Measurements from ENCODE around the gene PPP1R7.
"Not testable (repeated sequence)": the region's sequence is repeated elsewhere in the genome, so short reads cannot be mapped to it uniquely, and the experiment has no call there.

PPP1R7 gene, protein sequence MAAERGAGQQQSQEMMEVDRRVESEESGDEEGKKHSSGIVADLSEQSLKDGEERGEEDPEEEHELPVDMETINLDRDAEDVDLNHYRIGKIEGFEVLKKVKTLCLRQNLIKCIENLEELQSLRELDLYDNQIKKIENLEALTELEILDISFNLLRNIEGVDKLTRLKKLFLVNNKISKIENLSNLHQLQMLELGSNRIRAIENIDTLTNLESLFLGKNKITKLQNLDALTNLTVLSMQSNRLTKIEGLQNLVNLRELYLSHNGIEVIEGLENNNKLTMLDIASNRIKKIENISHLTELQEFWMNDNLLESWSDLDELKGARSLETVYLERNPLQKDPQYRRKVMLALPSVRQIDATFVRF

DNA sequence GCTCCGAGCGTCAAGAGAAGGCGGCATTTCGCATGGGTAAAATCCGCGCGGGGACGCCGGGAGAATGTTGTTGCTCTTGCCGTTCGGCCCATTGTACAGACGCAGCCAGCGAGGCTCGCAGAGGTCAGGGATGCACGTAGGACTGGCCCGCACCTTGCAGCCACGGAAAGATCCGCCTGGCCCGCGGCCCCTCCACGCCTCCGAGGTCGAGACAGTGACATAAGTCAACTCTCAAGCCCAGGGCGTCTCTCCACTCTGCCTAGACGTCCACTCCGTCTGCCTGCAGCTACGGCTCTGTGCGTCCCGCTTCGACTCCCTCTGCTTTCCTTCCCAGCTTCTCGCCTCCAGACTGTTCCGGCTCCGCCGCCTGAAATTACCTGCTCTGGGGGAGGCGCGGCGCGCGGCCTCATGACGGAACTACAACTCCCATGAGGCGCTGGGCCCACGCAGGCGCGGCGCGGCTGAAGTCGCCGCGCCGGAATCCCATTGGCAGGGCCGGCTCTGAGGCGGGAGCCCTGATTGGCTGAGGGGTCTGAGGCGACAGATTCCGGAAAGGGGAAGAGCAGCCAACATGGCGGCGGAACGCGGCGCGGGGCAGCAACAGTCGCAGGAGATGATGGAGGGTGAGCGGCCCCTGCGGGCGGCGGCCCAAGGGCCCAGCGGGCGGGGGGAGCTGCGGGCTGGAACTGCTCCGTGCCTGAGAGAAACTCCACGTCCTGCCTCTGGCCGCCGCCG lies at the start of gene PPP1R7:
Gene PPP1R7 (plus strand): TSS at position 543 of the 735 bp plus-strand sequence. CDS start 29 bp downstream, at position 572.
- in situ Hi-C loops (cut with MboI; ENCODE audit: low sequenced_read_pairs), result no loop called here

DNA sequence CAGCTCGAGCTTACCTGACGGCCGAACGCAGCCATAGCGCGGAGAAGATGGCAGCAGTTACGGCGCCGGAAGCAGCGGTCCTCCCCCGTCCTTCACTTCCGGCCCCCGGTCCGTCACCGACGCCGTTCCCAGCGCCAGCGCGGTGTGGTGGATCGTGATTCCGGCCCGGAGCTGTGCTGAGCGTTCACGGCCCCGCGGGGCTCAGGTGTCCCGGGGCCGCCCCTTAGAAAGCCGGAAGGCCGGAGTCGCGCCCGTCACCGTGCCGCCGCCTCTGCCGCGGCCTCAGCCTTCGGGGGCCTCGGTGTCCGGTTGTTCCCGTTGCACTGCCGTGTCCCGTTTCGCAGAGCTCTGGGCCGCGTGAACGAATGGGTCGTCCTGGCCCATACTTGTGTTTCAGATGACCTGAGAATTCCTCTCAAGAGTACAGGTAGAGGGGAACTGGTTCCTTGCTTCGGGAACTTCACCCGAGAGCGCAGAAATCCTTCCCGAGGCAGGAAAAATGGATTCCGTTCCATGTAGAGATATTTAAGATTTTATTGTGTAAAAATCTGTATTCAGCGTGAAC lies 47.9 kb upstream of the PPP1R7 start, which contains the start of gene MTERF4:
Gene MTERF4 (minus strand): TSS at position 49 of the 565 bp plus-strand sequence. CDS start 14 bp downstream, at position 35.
- in situ Hi-C loops (cut with MboI; ENCODE audit: low sequenced_read_pairs), result no loop called here

DNA sequence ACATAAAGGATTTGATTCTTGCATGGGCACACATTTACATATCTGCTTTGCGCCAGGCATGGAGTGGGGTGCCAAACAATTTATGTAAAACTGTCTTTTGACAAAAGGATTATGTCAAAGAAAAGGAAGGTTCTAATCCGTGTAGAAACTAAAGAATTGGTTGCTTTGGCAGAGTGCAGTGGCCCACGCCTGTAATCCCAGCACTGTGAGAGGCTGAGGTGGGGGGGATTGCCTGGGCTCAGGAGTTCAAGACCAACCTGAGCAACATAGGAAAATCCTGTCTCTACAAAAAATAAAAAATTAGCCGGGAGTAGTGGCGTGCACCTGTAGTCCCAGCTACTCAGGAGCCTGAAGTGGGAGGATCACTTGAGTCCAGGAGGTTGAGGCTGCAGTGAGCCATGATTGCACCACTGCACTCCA lies 47.1 kb upstream of the PPP1R7 start:
- in situ Hi-C loops (cut with MboI; ENCODE audit: low sequenced_read_pairs), result no loop called here

DNA sequence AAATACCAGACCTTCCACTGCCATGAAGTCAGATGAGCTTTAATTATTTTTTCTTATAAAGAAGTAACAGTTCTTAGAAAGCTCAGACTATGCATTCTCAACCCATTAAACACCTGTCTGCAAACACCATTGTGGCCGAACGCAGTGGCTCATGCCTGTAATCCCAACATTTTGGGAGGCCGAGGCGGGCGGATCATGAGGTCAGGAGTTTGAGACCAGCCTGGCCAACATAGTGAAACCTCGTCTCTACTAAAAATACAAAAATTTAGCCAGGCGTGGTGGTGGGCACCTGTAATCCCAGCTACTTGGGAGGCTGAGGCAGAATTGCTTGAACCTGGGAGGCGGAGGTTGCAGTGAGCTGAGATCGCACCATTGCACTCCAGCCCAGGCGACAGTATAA lies 45.7 kb upstream of the PPP1R7 start:
- in situ Hi-C loops (cut with MboI; ENCODE audit: low sequenced_read_pairs), result not testable (repeated sequence)

DNA sequence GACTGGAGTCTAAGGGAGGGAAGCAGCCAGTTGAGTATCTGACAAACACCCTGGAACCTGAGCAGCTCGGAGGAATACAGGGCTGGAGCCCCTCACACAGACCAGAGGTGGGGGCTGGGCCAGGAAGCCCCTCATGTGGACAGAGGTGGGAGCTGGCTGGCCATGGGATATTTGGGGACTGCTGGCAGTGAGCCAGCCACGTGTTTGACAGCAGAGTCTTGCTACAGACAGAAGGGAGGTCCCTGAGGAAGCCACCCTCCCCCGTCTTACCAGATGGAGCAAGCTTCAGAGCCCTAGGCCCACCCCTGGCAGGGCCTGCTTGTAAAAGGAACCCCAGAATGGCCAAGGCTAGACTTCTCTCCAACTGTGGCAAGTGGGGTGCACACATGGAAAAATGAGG lies 44.6 kb upstream of the PPP1R7 start:
- in situ Hi-C loops (cut with MboI; ENCODE audit: low sequenced_read_pairs), result no loop called here

DNA sequence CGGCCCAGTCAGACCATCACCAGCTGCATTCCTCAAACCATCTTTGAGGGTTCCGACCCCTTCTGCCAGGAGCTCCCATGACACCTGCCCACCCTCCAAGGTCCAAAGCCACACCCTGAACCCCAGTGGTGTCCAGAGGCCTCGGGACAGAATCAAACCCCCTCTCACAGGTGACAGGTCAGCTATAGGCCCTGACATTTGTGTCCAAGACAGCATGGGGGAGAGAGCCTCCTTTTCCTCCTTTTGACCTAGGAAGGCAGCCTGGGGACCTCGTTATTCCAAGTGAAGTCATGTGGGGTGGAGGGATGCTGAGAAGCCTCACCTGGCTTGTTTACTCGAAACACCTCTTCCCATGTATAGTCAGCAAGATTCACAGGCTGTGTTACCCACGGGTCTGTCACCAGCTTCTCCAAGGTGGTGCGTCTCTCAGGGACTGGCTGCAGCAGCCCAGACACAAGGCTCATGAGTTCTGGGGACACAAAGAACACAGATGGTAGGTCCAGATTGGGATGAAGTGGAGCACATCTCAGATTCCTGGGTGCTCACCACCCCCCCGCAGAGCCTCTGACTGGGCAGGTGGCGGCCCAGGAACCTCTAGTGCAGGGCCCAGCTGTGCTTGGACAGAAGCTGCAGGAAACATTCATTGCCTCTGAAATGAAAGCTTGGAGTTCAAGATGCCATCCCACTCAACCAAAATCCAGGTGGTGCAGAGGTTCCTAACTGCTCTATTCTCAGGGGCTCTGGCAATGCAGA lies 43.1 kb upstream of the PPP1R7 start:
- in situ Hi-C loops (cut with MboI; ENCODE audit: low sequenced_read_pairs), result no loop called here

DNA sequence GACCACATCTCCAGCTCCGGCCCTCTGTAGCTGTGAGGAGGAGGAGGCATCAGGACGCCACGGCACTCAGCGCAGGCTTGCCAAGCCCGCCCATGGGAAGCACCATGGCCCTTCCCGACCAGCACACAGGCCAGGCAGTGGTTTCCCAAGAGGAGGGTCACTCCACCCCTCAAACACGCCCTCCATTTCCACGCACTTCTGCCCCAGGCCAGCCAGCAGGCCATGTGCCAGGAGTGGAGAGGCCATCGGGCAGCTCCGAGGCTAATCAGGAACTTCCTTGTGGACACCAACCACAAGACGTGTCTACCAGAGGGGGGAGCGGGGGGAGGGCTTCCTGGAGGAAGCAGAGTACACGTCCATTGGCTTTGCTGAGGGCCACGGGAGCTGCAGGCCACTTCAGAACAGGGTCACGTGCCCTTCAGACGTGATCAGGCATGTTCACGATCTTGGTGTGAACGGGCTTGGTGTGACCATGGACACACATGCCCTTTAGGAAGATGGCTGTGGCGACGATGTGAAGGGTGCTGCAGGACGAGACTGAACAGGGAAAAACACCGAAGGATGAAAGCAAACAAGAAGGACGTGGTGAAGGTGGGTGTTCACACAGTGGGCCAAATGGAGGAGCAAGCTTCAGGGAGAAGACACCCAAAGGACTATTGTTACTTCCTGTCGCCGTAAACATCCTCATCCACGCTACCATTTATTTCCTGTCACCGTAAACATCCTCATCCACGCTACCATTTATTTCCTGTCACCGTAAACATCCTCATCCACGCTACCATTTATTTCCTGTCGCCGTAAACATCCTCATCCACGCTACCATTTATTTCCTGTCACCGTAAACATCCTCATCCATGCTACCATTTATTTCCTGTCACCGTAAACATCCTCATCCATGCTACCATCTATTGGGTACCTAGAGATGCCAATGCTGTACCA lies 41.7 kb upstream of the PPP1R7 start:
- in situ Hi-C loops (cut with MboI; ENCODE audit: low sequenced_read_pairs), result no loop called here

DNA sequence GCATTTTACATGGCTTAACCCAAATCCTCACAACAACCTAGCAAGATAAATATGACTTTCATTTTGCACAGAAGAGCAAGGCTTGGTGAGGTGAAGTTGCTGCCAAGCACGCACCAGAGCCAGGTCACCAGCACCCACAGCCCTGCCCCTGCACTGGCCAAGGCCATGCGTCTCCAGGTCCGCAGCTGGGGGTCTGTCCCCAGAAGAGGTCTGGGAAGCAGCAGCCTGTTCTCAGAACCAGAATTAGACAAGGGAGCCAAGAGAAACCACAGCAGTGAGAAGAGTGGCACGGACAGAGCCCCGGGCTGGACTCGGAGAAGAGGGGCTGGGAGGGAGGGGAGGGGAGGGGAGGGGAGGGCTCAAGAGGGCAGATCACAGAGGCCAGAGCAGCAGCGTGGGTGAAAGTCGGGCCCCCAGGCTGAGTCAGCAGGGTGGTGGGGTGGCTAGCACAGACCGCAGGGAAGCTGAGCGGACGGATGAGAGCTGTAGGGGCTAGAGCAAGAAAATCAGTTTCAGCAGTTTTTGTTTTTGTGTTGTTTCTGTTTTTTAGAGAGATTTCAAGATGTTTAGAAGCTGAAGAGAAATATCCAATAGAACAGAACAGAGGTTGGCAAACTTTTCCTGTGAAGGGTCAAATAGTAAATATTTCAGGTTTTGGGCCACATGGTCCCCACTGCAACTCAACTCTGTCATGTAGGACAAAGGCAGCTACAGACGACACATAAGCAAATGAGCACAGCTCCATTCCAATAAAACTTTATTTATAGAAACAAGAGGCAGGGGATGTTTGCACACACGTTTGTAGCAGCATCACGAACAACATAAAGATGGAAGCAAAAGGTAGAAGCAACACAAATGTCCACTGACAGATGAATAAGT lies 40.8 kb upstream of the PPP1R7 start:
- in situ Hi-C loops (cut with MboI; ENCODE audit: low sequenced_read_pairs), result no loop called here

DNA sequence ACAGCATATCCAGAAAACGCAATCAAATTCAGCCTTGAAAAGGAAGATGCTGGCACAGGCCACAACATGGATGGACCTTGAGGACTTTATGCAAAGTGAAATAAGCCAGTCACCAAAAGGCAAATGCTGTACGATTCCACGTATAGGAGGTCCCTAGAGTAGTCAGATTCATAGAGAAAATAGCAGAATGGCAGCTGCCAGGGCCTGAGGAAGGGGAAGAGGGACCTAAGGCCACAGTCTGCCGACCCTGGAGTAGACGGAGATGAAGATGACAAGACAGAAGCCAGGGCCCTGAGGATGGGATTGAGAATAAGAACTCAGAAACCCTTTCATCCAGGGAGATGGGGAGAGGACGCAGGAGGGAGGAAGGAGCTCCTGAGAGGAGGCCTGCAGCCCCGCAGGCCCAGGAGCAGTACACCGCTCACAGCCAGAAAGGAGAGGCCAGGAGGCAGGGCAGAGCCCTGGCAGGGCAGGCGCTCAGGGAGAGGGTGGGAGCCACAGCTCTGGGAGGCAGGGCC lies 40.1 kb upstream of the PPP1R7 start:
- in situ Hi-C loops (cut with MboI; ENCODE audit: low sequenced_read_pairs), result no loop called here

DNA sequence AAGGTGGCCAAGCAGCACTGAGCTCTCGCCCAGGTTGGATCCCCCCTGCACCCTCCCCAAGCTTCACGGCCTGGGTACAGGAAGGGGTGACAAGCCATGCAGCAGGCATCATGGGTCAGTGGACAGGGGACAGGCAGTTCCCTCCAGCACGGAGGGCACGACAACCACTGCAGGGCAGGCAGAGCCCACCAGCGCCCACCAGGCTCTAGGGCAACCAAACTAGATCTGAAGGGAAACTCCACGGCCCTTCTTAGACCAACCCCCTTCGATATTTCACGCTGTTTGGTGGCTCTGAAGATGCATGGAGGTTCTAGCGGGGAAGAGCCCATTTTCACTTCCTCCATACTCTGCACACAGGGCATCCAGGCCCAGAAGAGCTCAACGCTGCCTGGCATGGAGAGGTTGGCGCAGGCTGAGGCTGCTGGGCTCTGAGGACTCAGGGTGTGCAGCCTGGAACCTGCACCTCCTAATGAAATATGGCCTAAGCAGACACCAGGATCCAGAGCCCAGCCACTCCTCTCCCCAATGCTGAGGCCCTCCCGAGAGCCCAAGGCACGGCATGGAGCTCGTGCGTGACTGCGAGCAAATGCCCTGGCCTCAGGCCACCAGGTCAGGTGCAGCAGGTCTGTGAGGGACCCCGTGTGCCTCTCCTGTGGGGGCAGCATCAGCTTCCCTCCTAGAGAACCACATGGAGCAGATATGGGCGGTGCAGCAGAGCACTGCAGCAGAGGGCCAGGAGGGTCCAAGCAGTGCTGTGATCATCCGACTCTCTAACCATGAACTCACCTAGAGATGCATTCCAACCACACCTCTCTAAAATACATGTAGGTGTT lies 39.4 kb upstream of the PPP1R7 start:
- in situ Hi-C loops (cut with MboI; ENCODE audit: low sequenced_read_pairs), result no loop called here

DNA sequence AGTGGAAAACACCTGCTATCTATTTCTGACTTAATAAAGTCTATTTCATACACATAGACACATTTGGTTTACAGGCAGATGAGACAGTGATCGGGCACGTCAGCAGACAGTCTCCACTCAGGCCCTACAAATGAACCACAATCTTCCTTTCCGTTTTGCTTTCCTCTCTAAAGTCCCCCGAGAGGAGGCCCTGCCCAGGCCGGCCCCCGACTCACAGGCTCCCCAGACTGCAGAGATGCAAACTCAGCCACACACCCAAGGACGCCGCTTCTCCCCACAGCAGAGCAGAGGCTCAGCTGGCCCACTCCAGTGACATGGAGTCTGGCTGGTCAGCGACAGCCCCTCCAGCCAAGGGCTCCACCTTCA lies 38.8 kb upstream of the PPP1R7 start:
- in situ Hi-C loops (cut with MboI; ENCODE audit: low sequenced_read_pairs), result no loop called here

DNA sequence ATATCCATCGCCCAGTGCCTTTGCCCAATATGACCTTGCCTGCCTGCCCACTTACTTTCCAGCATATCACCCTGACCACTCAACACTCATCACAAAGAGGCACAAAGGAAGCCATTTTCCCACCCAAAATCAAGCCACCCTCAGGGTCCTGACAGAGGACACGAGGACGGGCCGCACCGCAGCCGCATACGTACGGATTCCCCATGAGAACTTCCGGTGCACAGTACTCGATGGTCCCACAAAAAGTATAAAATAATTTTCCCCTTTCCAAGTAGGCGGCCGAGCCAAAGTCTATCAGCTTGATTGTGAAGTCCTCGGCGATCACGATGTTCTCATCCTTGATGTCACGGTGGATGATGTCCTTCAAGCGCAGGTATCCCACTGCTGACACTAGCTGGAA lies 38.2 kb upstream of the PPP1R7 start:
- in situ Hi-C loops (cut with MboI; ENCODE audit: low sequenced_read_pairs), result no loop called here

DNA sequence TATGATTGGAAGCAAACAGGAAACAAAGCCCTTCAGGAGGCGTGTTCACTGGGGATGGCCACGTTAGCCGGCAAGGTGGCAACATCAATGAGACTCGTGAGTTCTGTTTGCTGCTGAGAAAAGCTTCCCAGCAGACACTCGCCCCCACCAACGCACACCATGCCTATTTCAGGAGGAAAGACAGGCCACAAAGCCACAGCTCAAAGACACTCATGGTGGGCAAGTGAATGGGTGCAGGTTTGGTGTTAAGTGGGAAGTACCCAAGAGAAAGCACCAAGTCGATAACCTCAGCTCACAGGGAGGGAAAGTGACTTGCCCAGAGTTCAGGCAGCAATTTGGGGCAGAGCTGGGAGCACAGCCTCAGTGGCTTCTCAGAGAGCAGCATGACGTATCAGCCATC lies 37.7 kb upstream of the PPP1R7 start:
- in situ Hi-C loops (cut with MboI; ENCODE audit: low sequenced_read_pairs), result no loop called here

DNA sequence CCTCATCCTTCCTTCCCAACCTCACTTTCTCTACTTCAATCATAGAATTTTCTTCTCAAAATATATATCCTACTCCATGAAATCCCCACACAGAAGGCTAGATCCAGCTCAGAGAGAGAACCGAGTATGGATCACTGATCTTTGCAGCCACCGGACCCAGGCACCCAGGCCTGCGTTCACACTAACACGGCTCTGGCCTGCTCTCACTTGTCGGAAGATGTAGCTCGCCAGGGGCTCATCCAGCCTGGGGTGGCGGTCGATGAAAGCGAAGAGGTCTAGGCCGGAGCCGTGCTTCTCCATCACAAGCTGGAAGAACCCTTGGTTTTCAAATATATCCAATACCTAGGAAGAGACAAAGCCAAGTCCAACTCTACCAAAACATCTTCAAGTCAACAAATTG lies 35.4 kb upstream of the PPP1R7 start:
- in situ Hi-C loops (cut with MboI; ENCODE audit: low sequenced_read_pairs), result no loop called here

DNA sequence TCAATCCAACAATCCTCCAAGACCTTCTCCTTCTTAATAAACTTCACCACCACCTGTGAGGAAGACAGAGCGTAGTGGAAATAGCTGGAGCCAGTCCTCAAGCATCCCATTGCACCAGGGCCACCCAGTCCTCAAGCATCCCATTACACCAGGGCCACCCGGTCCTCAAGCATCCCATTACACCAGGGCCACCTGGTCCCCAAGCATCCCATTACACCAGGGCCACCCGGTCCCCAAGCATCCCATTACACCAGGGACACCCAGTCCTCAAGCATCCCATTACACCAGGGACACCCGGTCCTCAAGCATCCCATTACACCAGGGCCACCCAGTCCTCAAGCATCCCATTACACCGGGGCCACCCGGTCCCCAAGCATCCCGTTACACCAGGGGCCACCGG lies 34.9 kb upstream of the PPP1R7 start:
- in situ Hi-C loops (cut with MboI; ENCODE audit: low sequenced_read_pairs), result no loop called here

DNA sequence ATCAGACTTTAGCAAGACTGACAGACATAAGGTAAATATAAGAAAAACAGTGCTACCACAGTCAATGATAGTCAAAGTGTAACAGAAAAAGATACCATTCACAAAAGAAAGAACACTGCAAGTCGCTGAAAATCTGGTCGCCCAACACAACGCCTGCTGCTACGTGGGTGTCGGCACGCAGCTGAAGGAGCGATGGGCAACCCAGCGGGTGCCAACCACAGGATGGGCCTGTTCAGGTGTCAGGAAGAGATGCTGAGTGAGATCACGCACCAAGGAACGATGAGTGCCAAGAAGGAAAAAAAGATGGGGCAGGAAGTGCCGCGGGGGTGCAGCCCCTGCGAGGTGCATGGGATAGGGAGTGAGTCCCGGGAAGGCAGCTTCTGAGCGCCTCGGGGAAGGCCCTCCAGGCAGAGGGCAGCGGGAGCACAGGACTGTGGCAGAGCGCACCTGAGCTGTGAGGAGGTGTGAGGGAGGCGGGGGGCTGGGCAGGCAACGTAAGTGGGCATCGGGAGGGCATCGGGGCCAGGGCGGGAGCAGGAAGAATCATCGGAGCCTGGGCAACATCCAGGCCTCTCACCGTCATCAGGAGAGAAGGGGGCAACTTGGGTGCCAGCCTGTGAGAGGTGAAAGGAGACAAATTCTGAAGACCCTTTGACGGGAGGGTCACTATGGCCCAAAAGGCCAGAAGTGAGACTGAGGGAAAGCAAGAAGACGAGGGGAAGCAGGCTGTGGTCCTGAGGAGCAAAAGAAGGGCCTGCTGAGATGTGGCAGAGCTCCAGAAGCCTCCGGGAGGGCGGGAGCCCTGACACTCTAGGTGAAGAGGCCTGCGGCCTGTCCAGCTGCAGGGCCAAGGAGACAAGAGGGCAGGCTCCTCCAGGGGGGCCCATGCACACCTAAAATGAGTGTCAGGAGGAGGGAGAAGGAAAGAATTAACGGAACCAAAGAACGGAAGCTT lies 33.4 kb upstream of the PPP1R7 start:
- in situ Hi-C loops (cut with MboI; ENCODE audit: low sequenced_read_pairs), result no loop called here
